Mesenchymal stem cell (in vitro differentiated cells and primary cell): ENCODE data around the gene BZW1. TPM values are rescaled to one million over a fixed set of nuclear protein-coding genes. Genes with fewer than 3 reads are reported as not detected.

Experiments
- small RNA-seq: library from polyadenylated mRNA; stranded (forward); fragments of <200 nt; extraction: miRNeasy Mini kit (QIAGEN cat#:217004); gene quantifications from one replicate; pipeline ENCODE3, GENCODE V24; 2013; ENCODE audit warnings: low read depth

BZW1 gene

Small RNA genes within 50 kb of the gene (small RNA-seq; reads per million reads assigned to genes)
- gene RF00019 (not detected), gene RNA5SP115 (not detected), gene RNU1-133P (not detected), gene RNU6-31P (not detected)
